Upper lobe of left lung (tissue), 4 donors: Measurements from ENCODE around the gene REN.

Source experiments
- CTCF ChIP-seq, 6 experiments: fragments of 450-650 bp in 4 of 6; fragments of 200-600 bp in 2 of 6; sonication (generic) in 2 of 6; IDR thresholded peaks; one replicate each; pipeline ENCODE4 v1.5.1; 2016 to 2019; ENCODE audit warnings: antibody characterized with exemption in 6 of 6
- EP300 ChIP-seq, 4 donors: sonication (generic); formaldehyde crosslinking; IDR thresholded peaks; one replicate each; pipeline ENCODE4 v1.5.1; 2017; ENCODE audit warnings: antibody characterized with exemption in 4 of 4, control low read depth in 2 of 4
- POLR2A ChIP-seq, 4 donors: fragments of 450-650 bp; IDR thresholded peaks; one replicate each; pipeline ENCODE4 v1.5.1; 2016 to 2017; ENCODE audit warnings: antibody characterized with exemption in 4 of 4, mild to moderate bottlenecking in 2 of 4
- POLR2AphosphoS5 ChIP-seq, 2 donors: sonication (generic); formaldehyde crosslinking; IDR thresholded peaks; one replicate each; pipeline ENCODE4 v1.5.1; 2017; ENCODE audit warnings: antibody characterized with exemption in 2 of 2

GRCh38 chr1:204206121-204206520, 40.0 kb upstream of the REN start:
- TF ChIP-seq POLR2A (IDR thresholded peaks at IDR 0.05) (no peak), POLR2AphosphoS5 (IDR thresholded peaks at IDR 0.05) (no peak), CTCF (IDR thresholded peaks at IDR 0.05) (no peak), EP300 (IDR thresholded peaks at IDR 0.05) (no peak)
